NCI-H1105 (cell line): ENCODE measurements around the gene PITPNM1.
"Not testable (repeated sequence)": the region's sequence is repeated elsewhere in the genome, so short reads cannot be mapped to it uniquely, and the experiment has no call there.

Experiments
- DNase-seq: peaks from one replicate; lab custom pipeline; 2025; lab: John Stamatoyannopoulos, UW

PITPNM1 gene

GRCh38 chr11:67489885-67490726 is 15.1 kb downstream of the PITPNM1 start:
- DNase-seq = no peak

GRCh38 chr11:67489203-67489884 is 15.8 kb downstream of the PITPNM1 start:
- DNase-seq = no peak

- DNase-seq = no peak
These were observed 18.5 kb downstream of the PITPNM1 start for GRCh38 chr11:67486481-67487195.

GRCh38 chr11:67485873-67486361 is 19.2 kb downstream of the PITPNM1 start:
- not testable (repeated sequence) for DNase-seq

- DNase-seq = no peak
These were observed 20.3 kb downstream of the PITPNM1 start for GRCh38 chr11:67484847-67485311.

GRCh38 chr11:67483831-67484665 is 21.1 kb downstream of the PITPNM1 start:
- DNase-seq = no peak

- DNase-seq = peak; percentile 97
These were observed 22.1 kb downstream of the PITPNM1 start, which contains the start of gene AIP for GRCh38 chr11:67482827-67483798. Gene AIP, plus strand, starts transcription at chr11:67483026. Its CDS starts 133 bp downstream, at chr11:67483159.

GRCh38 chr11:67482275-67482826 is 22.8 kb downstream of the PITPNM1 start:
- no peak for DNase-seq

- DNase-seq = not testable (repeated sequence)
These were observed 27.7 kb downstream of the PITPNM1 start for GRCh38 chr11:67477344-67478050.

- not testable (repeated sequence) for DNase-seq
These were observed 28.5 kb downstream of the PITPNM1 start for GRCh38 chr11:67476692-67477091.

GRCh38 chr11:67472882-67473281 is 32.3 kb downstream of the PITPNM1 start:
- DNase-seq = no peak

- no peak for DNase-seq
These were observed 34.7 kb downstream of the PITPNM1 start for GRCh38 chr11:67470337-67471002.

- no peak for DNase-seq
These were observed 35.7 kb downstream of the PITPNM1 start for GRCh38 chr11:67469508-67469811.

- DNase-seq = peak; percentile 83
These were observed 36.2 kb downstream of the PITPNM1 start, which contains the start of gene TMEM134 for GRCh38 chr11:67468759-67469507. Gene TMEM134, minus strand, starts transcription at chr11:67469251. Its CDS starts 59 bp downstream, at chr11:67469192.

GRCh38 chr11:67468456-67468758 is 36.8 kb downstream of the PITPNM1 start:
- DNase-seq = no peak

- DNase-seq = peak; percentile 47
These were observed 37.1 kb downstream of the PITPNM1 start for GRCh38 chr11:67468056-67468455.

GRCh38 chr11:67466962-67467771 is 38.0 kb downstream of the PITPNM1 start:
- no peak for DNase-seq
